Ureter (tissue), 1 donor: ENCODE measurements around the gene SHISAL1. TPM values are rescaled to one million over a fixed set of nuclear protein-coding genes. Genes with fewer than 3 reads are reported as not detected.

Source experiments
- DNase-seq: peaks from one replicate; pipeline ENCODE4 v3.0.0-alpha.2; 2020; ENCODE audit warnings: low spot score
- total RNA-seq: library from RNA; stranded (reverse); gene quantifications from one replicate; pipeline ENCODE4 v1.2.4, GENCODE V29; 2023
- donor health status: DM: yes; HTN: yes; CAD: no.

The SHISAL1 gene
- total RNA-seq, 1 donor from 2014 or later = 4.0 TPM

DNA sequence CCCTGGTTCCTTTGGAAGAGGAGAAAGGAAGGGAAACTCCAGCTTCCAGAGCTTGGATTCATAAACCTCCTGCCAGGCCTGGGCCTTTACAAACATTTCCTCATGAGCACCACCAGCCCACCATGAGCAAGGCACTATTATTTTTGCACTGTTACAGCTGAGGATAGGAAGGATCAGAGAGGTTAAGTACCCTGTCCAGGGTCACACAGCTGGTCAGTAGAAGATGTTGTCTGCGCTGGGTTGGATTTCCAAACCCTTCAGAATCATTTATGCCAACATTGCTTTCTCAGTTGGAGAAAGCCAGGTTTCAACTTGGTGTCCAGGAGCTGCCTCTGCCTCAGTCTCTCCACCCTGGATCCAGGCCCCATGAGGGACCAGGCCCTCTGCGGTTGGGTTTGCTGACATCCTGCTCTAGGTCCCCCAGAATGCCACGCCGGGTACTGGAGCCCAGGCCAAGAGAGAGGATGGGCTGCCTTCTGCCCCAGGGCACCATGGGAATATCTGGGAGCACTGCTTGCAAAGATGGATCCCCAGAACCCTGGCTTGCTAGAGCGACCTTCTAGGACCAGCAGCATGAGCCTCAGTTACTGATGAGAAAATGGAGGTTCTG is 29.7 kb upstream of the SHISAL1 start:
- no peak for DNase-seq

DNA sequence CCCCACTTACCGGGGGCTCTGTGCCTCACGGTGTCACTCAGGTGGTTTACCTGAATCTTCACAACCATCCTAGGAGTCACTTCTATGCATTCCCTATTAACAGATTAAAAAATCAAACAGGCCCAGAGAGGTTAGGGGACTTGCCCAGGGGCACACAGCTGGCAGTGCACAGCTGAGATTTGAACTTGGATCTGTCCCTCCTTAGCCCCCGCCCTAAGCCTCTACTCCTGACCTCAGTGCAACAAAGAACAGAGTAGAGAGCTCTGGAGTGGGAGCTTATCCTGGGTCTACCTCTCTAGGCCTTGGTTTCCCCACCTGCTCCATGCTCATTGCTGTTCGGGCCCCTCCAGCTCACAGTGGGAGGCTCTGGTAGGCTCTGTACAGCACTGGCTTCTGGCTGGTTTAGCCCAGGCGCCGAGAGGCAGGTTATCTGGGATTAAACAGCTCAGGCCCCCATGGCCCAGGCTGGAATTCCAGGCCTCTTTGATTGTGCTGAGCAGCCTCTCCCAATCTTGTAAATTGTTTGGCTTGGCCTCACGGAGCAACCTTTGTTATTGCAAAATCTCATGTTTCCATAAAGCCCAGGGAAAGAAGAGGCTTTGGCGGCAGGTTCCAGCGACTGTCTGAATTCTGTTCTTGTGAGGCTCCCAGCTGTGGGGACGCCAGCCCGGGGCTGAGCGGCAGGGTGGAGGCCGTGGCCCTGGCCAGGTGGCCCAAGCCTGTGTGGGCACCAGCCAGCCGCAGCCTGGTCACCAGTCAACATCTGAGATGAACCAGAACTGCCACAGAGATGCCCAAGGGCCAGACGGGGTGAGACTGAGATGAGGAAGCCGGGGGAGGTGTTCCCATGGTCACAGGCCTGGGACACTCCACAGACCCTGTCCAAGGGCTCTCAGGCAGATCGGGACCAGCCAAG is 28.9 kb upstream of the SHISAL1 start:
- no peak for DNase-seq

DNA sequence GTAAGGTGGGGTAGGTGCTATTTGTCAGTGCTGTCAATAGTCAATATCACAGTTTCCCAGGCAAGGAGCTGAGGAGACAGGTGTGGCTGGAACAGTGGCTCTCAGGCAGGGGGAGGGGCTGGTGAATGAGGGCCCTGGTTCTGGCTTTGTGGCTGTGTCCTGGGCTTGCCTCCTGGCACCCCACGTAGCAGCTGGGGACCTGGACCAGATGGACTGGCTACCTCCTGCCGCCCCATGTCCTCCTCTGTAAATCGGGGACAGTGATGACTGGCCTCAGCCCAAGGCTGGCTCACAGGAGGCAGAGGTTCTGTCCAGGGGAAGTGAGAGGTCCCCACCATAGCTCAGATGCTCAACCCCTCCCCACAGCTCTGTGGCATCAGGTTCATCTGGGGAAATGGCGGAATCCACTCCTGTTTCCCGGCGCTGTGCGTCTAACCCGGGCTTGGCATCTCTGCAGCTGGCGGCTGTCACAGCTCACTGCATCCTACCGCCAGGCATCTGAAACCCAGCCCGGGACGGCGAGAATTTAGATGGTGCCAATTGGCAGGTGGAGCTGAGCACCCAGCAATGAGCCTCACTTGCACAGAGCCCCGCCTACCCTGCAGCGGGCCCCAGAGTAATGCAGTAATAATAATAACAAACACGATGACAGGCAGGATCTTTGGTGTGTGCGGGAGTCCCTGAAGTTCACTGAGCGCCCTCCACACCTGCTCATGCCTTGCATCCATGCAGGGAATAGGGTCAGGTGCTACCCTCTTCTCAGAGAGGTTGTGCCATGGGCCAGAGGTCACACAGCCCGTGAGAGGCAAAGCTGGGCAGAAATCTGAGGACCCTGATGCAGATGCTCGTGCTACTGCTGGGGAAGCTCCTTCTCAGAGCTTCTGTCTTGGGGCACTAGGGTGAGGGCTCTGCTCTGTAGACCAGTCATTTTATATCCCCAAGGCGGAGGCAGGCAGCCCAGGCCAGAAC is 27.8 kb upstream of the SHISAL1 start:
- no peak for DNase-seq

DNA sequence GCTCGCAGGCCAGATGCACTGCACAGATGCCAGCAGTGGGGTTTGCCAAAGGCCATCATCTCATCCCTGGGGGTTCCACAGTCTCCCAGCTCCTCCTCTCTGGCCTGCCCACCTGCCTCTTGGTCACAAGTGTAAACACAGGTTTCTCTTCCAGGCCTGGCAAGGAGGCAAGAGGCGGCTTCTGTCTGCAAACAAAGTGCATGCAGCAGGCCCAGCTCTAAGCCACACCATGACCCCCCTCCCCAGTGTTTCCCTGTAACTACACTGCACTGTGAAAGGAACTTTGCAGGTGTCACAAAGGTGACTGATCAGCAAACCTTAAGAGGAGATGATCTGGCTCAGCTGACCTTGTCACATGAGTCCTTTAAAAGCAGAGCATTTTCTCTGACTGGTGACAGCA is 26.2 kb upstream of the SHISAL1 start:
- no peak for DNase-seq

DNA sequence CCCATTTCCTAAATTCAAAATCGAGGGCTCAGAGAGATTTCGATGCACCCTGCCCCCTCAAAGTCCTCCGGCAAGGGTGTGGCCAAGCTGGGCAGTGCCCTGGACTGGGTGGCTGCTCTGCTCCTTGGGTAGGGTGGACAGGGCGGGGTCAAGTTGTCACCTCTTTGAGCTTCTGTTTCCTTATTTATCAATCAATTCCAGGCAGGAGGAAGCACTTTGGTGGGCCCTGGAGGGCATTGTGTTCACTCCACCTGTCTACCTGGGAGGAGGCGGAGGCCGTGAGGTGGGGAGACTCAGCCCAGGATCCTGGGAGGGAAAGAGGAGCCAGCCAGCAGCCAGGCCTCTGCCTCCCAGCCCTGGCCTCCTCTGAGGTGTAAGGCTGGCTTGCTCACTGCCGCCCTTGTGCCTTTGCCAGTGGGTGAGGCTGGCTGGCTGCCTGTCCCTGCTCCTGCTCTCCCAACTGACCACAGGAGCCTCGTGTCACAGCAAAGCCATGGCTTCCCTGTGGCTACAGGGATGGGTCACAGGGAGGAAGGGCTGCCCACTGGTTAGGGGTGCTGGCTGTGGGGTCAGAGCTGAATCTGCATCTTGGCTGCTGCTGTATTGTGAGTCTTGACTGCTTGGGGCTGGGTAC is 25.5 kb upstream of the SHISAL1 start:
- DNase-seq = no peak

DNA sequence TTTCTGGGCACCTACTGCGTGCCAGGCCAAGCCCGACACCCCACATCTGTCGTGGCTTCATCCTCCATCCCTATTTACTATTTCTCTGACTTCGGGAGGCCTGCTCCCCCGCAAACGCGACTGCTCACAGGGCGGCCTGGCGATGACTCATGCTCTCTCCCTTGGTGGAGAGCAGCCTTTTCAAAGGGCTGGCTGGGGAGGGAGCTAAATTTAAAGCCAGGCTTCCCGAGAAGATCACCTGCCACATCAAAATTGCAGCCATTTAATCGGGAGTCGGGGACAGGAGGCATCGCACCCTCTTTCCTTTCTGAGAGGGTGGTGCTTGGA is 24.9 kb upstream of the SHISAL1 start:
- DNase-seq = no peak

DNA sequence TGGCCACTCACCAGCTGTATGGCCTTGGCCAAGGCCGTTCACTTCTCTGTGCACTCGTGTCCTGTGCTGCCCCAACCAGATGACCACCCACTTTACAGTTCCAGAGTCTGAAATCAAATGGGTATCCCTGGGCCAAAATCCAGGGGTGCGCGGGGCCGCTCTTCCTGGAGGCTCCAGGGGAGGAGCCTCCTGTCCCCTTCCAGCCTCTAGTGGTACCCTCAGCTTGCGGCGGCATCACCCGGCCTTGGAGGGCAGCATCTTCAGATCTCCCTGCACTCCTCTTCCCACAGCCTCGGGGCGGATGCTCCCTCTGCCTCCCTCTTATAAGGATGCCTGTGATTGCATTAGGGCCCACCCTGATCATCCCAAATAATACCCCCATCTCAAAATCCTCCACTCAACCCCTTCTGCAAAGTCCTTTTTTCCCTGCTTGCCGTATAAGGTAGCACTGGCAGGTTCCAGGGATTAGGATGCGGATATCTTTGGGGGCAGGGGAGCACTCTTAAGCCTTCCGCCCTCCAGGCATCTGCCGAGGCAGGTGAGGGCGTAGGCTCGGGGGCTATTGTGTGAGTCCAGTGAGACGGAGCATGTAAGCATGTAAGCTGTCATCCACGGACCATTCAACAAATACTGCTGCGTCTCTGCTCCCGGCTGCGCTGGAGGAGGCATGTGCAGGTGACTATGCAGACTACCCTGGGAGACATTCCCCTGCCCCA is 24.4 kb upstream of the SHISAL1 start:
- DNase-seq = no peak

DNA sequence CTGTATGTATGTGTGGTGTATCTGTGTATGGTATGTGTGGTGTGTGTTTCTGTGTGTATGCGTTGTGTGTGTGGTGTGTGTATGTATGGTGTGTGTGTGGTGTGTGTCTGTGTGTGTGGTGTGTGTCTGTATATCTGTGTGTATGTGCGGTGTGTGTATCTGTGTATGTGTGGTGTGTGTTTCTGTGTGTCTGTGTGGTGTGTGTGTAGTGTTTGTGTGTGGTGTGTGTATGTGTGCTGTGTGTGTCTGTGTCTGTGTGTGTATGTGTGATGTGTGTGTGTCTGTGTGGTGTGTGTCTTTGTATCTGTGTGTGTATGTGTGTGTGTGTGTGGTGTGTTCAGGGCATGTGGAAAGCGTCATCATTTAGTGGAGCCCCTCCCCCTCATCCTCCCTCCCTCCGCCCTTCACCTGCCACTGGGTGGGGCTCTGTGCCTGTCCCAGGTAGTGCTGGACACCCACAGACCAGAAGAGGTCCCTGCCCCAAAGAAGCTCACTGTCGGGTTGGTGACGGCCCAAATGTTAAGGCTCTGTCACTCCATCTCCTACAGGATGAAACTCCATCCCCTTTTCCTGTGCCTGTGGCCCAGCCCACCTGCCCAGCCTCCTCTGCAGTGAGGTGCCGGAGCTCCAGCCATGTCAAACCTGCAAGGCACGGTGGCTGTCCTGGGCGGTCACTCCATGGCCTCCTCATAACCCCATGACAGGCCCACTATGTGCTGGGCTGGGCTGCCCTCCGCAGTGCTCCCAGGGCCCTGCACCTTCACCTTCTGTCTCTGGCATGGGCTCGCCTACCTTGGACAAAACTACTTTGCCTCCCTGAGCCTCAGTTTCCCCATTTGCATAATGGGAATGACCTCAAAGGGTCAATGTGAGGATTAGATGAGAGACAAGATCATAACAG is 23.4 kb upstream of the SHISAL1 start:
- DNase-seq = no peak

DNA sequence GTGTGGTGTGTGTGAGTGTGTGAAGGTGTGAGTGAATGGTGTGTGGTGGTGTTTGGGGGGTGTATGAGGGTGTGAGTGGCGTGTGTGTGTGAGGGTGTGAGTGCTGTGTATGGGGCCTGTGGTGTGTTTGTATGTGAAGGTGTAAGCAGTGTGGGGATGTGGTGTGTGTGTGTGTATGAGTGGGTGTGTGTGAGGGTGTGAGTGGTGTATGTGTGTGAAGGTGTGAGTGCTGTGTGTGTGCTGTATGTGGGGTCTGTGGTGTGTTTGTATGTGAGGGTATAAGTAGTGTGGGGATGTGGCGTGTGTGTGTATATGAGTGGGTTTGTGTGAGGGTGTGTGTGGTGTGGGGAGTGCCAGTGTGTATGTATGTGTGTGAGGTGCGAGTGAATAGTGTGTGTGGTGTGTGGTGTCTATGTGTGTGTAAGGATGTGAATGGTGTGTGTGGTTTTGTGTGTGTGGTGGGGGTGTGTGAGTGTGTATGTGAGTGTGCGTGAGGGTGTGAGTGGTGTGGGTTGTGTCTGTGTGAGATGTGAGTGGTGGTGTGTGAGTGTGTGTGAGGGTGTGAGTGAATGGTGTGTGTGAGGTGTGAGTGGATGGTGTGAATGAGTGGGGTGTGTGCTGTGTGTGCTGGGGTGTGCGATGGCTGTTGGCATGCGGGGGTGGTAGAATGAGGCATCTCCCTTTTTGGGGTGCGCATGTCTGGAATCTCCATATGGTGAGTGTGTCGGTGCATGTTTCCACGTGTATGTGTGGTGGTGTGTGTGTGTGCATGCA is 22.5 kb upstream of the SHISAL1 start:
- no peak for DNase-seq

DNA sequence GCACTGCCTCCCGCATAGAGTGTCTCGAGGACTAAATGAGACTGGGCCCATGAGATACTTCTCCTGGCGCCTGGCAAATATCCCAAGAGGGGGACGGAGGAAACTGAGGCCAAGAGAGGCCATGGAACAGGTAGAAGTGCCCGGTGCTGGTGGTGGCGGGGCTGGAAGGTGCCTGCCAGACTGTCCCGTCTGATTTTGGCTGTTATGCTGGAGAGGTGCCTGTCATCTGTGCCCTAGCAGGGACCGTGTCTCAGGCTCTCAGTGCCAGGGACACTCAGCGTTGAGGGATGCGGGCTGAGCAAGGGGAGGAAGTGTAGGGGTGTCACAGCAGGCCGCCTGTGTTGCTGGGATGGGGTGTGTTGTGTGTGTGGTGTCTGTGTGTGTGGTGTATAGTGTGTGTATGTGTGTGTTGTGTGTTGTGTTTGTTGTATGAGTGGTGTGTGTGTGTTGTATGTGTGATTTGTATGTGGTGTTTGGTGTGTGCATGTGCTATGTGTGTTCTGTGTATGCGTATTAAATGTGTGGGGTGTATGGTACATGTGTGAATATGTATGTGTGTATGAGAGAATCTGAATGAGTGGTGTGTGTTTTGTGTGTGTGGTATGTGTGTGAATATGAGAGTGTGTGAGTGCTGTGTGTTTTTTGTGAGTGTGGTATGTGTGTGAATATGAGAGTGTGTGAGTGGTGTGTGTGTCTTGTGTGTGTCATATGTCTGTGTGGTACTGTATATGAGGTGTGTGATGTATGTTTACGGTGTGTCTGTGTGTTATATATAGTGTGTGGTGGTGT is 21.3 kb upstream of the SHISAL1 start:
- DNase-seq = no peak

DNA sequence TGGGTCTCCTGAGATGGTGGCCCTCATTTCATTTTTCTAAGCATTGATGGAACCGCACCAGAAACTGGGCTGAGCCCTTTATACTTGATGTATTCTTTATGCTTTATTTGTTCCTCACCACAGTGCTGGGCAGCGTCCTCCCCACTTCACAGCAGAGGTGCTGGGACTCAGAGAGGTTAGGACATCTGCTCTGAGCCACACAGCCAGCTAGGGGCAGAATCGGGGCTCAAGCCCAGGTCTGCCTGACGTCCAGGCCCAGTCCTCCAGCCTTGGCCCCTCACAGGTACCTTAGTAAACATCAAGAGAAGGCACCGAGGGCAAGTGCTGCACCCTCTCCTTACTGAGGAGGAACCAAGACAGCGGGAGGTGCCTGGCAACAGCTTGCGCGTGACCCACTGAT is 20.2 kb upstream of the SHISAL1 start:
- DNase-seq = no peak

DNA sequence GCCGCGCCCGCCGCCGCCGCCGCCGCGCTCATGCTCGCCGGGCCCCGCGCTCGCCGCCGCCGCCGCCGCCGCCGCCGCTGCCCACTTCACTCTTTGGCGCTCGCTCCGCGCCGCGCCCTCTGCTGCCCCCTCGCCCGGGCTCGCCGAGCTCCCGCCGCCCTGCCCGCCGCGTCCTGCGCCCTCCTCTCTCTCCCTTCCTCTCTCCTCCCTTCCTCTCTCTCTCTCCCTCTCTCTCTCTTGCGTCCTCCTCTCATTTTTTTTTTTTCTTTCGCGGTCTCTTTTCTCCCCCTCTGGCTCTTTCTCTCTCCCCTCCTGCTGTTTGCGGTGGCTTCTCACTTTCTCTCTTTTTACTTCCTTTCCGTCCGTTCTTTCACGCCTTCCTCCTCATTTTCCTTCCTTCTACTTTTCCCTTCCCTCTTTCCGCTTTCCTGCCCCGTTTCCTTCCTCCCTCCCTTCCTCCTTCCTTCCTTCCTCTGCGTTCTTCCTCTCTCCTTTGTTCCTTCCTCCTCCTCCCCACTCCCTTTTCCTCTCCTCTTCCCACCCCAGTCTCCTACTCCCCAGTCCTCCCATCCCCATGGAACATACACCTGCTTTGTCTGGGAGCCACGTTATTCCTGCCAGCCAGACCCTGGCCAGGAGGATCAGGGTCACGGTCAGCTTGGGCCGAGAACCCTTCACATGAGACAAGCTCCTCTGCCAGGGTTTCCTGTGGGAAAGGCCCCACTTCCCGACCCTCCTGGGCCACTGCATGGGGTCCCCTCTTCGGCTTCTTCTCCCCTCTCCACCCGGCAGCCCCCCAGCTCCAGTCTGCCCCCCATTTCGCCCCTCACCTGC is 19.3 kb upstream of the SHISAL1 start:
- no peak for DNase-seq

DNA sequence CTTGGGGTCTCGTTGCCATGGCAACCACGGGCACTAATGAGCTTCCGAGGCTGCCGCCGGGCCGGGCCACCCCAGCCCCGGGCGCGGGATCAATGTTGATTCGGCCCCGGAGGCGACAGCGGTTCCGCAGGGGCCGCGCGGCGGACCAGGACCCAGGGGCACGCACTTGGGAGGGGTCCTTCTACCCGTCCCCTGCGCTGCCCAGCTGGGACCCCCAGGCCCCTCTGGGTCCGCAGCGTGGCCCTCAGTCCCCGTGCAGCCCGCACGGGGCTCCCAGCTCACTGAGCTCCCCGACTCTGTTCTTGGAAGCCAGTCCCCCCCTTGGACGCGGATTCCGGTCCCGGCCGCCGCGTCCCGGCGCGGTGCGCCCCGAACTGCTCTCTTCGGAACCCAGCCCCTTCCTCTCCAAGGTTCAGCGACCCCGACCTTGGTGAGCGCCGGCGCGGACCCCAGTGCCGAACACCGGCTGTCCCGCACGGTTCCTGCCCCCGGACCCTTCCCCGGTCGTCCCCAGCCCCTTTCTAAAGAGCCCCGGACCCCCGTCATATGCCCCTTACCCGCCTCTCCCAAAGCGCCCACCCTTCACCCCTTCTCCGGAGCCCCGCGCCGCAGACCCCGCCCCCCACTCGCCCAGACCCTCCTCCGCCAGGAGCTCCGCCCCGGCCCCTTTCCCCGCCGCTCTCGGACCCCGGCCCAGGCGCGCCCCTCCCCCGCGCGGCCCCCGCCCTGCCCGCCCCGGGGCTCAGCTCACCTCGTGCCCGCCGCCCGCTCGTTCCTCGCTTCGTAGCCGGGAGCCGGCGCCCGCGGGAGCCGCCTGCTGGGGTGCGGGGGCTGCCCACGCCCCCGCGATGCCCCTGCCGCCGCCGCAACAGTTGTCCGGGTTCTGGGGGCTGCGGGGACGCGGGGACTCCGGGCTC is 18.3 kb upstream of the SHISAL1 start:
- no peak for DNase-seq

DNA sequence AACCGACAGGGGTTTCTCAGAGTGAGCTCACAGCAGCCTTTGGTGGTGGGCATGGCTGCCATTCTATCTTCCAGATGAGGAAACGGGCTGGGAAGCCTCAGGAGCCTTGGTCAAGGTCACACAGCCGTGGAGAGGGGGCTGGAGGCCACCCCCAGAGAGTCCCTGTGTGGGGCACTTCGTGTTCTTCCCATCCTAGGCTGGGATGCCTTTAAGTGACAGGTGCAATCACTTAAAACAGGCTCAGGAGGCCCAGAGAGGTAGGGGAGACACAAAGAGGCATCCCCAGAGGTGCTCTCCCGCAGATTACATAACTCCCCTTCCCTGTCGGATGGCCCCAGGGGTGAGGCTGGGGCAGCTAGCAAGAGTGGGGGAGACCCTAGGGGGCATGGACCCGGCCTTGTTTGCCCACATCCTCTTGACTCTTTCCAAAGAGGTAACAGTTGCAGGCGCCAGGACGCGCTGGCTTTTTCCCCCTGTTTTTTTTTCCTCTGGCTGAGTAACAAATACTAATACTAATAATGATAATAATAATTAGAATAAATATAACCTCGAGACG is 17.5 kb upstream of the SHISAL1 start:
- no peak for DNase-seq

DNA sequence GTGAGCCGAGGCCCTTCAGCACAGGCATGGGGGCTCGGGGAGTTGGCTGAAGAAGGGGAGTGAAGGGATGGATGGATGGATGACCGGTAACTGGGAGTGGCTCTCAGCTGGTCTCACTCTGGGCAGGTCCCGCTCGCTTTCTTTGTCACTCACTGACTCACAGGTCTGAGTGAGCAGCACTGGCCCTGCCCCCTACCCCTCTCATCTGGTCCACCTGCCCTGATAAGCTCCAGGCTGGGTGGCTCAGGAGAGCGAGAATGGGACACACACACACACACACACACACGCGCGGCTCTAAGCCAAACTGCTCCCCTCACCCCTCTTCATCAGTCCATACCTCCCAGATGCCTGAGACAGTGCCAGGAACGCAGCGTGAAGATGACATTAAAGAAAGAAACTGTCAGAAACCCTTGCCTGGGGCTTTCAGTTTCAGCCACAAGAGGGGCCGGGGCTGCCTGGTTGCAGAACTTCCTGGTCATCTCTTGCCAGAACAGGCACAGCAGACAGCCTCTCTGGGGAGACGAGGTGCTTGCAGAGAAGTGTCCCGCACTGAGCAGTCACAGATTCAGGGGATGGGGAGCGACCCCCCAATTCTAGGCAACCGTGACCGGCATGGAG is 16.5 kb upstream of the SHISAL1 start:
- DNase-seq = no peak

DNA sequence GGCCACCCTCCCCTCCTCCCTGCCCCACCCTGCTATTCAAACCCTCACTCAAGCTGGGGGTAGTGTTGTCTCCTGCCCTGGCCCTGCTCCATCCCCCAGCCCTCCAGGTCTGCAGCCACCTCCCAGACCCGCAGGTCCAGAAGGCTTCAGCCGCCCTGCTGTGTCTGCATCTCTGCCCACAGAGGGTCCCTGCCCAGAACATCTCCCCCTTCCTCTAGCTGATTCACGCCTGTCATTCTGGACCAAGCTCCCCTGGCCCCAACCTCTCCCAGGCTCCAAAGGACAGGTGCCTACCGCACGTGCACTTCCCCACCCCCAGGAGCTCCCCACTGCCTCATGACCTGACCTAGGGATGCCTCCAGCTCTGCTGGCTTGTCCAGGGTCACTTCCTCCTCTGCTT is 16.0 kb upstream of the SHISAL1 start:
- DNase-seq = no peak
